ENCODE results near the gene HIF1AN.

The HIF1AN gene

GRCh38 chr10:100522107-100522801, 13.5 kb upstream of the HIF1AN start:
- DNase-seq: no peak

GRCh38 chr10:100522945-100523344, 12.8 kb upstream of the HIF1AN start:
- no peak for DNase-seq

GRCh38 chr10:100524206-100524605, 11.5 kb upstream of the HIF1AN start:
- no peak for DNase-seq

GRCh38 chr10:100524638-100525037, 11.1 kb upstream of the HIF1AN start:
- no peak for DNase-seq

- DNase-seq: no peak
These were observed 7.4 kb upstream of the HIF1AN start for GRCh38 chr10:100528123-100528886.

- DNase-seq: no peak
These were observed 6.7 kb upstream of the HIF1AN start for GRCh38 chr10:100528921-100529474.

- DNase-seq: peak; percentile 61
These were observed 6.1 kb upstream of the HIF1AN start, which contains the start of gene NDUFB8 for GRCh38 chr10:100529475-100530298. TSS of gene NDUFB8 (minus strand) at chr10:100529871. CDS start at chr10:100529851, 20 bp downstream.

- no peak for DNase-seq
These were observed 4.0 kb upstream of the HIF1AN start for GRCh38 chr10:100531761-100532160.

GRCh38 chr10:100534726-100535125, 1.0 kb upstream of the HIF1AN start:
- DNase-seq: no peak

- DNase-seq: no peak
These were observed 417 bp upstream of the HIF1AN start for GRCh38 chr10:100535338-100535714.

- no peak for DNase-seq
These were observed 1.7 kb downstream of the HIF1AN start for GRCh38 chr10:100537475-100537874.

- DNase-seq: no peak
These were observed 9.2 kb downstream of the HIF1AN start for GRCh38 chr10:100544950-100545349.

GRCh38 chr10:100551196-100551595, 15.5 kb downstream of the HIF1AN start:
- DNase-seq: no peak

GRCh38 chr10:100551738-100552137, 16.0 kb downstream of the HIF1AN start:
- no peak for DNase-seq

GRCh38 chr10:100553929-100554328, 18.2 kb downstream of the HIF1AN start:
- no peak for DNase-seq

GRCh38 chr10:100554902-100555301, 19.2 kb downstream of the HIF1AN start:
- DNase-seq: no peak

- no peak for DNase-seq
These were observed 24.5 kb downstream of the HIF1AN start for GRCh38 chr10:100560248-100560647.

- DNase-seq: no peak
These were observed 25.3 kb downstream of the HIF1AN start for GRCh38 chr10:100561005-100561404.

- peak; percentile 39 for DNase-seq
These were observed 26.4 kb downstream of the HIF1AN start for GRCh38 chr10:100562008-100562672.

- no peak for DNase-seq
These were observed 29.7 kb downstream of the HIF1AN start for GRCh38 chr10:100565206-100565985.

- DNase-seq: no peak
These were observed 30.8 kb downstream of the HIF1AN start for GRCh38 chr10:100566561-100566960.

- no peak for DNase-seq
These were observed 31.5 kb downstream of the HIF1AN start for GRCh38 chr10:100567249-100567648.
